ENCODE results near the gene RGS10. TPM values are rescaled to one million over a fixed set of nuclear protein-coding genes. Genes with fewer than 3 reads are reported as not detected.

RGS10 gene
- total RNA-seq, 1 experiment from 2014 or later, result 10.6 TPM

DNA sequence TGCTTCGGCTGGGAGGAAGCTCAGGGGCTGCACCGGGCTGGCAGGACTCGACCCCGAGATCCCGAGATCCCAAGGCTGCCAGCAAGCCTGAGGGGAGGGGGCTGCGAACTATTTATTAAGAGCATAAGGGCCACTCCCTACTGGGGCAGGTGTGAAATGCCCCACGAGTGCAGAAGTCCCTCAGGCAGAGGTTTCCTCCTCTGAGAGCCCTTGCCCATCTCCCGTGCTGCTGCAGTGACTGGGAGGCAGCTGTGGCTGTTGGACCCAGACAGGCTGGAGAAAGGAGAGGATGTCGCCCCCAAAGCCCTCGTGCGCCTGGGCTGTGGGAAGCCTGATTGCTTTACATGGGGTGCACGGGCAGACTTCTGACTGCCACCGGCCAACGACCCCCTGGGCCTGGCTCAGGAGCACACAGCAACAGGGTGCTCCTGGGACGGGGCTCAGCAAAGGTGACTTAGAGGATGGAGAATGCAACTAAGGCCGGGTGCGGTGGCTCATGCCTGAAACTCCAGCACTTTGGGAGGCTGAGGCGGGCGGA, 39.8 kb downstream of the RGS10 start:
- Histone ChIP-seq H3K79me2 (ENCODE audit: insufficient read depth, low read length) (no peaks in the 10 kb centered on the region), H2AFZ (ENCODE audit: low read length) (no peak overlapping the region), H2BK20ac (ENCODE audit: low read depth, low read length, poor library complexity, severe bottlenecking) (no peak overlapping the region), H3K79me1 (ENCODE audit: insufficient read depth, low read depth, low read length, poor library complexity, severe bottlenecking) (no peaks in the 10 kb centered on the region), H4K8ac (replicated peaks; ENCODE audit: insufficient read length, low read depth, low read length) (no peak overlapping the region), H3K9ac (ENCODE audit: extremely low read depth, insufficient read length, low read length) (no peak overlapping the region), H3K27ac (ENCODE audit: insufficient read length, low read depth, low read length) (no peak overlapping the region), H2BK5ac (ENCODE audit: insufficient read length, low read length) (no peak overlapping the region), H2AK5ac (ENCODE audit: insufficient read length, low read length) (no peak overlapping the region), H4K5ac (ENCODE audit: insufficient read length, low read depth, low read length) (no peak overlapping the region), H3K56ac (ENCODE audit: insufficient read length, low read depth, low read length) (no peak overlapping the region), H3T11ph (ENCODE audit: low read length) (no peak overlapping the region), H3K23me2 (ENCODE audit: insufficient read length, low read depth, low read length, poor library complexity, severe bottlenecking) (no peaks in the 10 kb centered on the region), H3K4me2 (ENCODE audit: insufficient read depth, insufficient read length, low read length) (no peak overlapping the region), H4K91ac (ENCODE audit: insufficient read length, low read depth, low read length) (no peak overlapping the region), H3K9me3 (ENCODE audit: control insufficient read depth, low read depth, low read length) (no peaks in the 10 kb centered on the region), H3K4ac (ENCODE audit: low read depth, low read length) (no peak overlapping the region), H3K4me1 (ENCODE audit: insufficient read depth, low read length) (no peaks in the 10 kb centered on the region), H2BK120ac (ENCODE audit: low read depth, low read length, poor library complexity, severe bottlenecking) (no peak overlapping the region), H3K27me3 (ENCODE audit: insufficient read depth, low read length) (no peaks in the 10 kb centered on the region), H3K14ac (ENCODE audit: insufficient read depth, low read length) (no peak overlapping the region), H2BK12ac (ENCODE audit: insufficient read length, low read depth, low read length) (no peak overlapping the region), H4K20me1 (ENCODE audit: control insufficient read depth, insufficient read depth, insufficient read length) (no peaks in the 10 kb centered on the region), H3K18ac (ENCODE audit: insufficient read length, low read depth, low read length) (no peak overlapping the region), H3K23ac (ENCODE audit: insufficient read length, low read depth, low read length) (no peak overlapping the region), H2BK15ac (ENCODE audit: low read depth, low read length) (no peak overlapping the region)
- peaks cover 0 to 3% of the 10 kb centered on the region in 2 experiments; a peak in 3 of 4 replicates for H3K4me1 Mint-ChIP-seq
- no peaks in the 10 kb centered on the region for H3K9me3 Mint-ChIP-seq
- peaks cover 8% of the 10 kb centered on the region for H3K27me3 Mint-ChIP-seq (ENCODE audit: low read depth)
- no peaks in the 10 kb centered on the region; a peak in 1 of 7 replicates for H3K36me3 Mint-ChIP-seq (ENCODE audit: insufficient read depth in 1 of 3, low read depth in 3 of 3)
- no peak overlapping the region for H3K4me3 Mint-ChIP-seq
- TF ChIP-seq, protein P1, sequence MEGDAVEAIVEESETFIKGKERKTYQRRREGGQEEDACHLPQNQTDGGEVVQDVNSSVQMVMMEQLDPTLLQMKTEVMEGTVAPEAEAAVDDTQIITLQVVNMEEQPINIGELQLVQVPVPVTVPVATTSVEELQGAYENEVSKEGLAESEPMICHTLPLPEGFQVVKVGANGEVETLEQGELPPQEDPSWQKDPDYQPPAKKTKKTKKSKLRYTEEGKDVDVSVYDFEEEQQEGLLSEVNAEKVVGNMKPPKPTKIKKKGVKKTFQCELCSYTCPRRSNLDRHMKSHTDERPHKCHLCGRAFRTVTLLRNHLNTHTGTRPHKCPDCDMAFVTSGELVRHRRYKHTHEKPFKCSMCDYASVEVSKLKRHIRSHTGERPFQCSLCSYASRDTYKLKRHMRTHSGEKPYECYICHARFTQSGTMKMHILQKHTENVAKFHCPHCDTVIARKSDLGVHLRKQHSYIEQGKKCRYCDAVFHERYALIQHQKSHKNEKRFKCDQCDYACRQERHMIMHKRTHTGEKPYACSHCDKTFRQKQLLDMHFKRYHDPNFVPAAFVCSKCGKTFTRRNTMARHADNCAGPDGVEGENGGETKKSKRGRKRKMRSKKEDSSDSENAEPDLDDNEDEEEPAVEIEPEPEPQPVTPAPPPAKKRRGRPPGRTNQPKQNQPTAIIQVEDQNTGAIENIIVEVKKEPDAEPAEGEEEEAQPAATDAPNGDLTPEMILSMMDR (conservative IDR thresholded peaks at IDR 0.05), result no peak
- no peak overlapping the region for H3K27ac Mint-ChIP-seq
- DNase-seq, result no peak
- no CpG with 5 or more reads among the region's 19 CpGs for WGBS (ENCODE audit: extremely low coverage, insufficient read length, low lambda C conversion rate)
